PFSK-1 (cell line): ENCODE data around the gene CLDN15.

Experiments
- FOXP2 ChIP-seq: optimal IDR thresholded peaks from 2 replicates; pipeline ENCODE3; 2011; ENCODE audit warnings: borderline replicate concordance, control low read depth, inconsistent platforms; ENCODE audit not compliant: insufficient read depth; ENCODE audit errors: extremely low read length, extremely low read depth
- POLR2AphosphoS5 ChIP-seq: IDR thresholded peaks from 2 replicates; pipeline ENCODE4 v1.6.1; 2012; ENCODE audit warnings: low read depth, mild to moderate bottlenecking, control low read depth, low read length, moderate library complexity
- SIN3A ChIP-seq: IDR thresholded peaks from 2 replicates; pipeline ENCODE4 v1.6.1; 2012; ENCODE audit warnings: mild to moderate bottlenecking, low read length, moderate library complexity, borderline replicate concordance; ENCODE audit not compliant: insufficient read depth
- TAF1 ChIP-seq: IDR thresholded peaks from 2 replicates; pipeline ENCODE4 v1.6.1; 2012; ENCODE audit warnings: low read length, control low read depth, borderline replicate concordance; ENCODE audit not compliant: insufficient read depth
- TF ChIP-seq, protein P1 (sequence below), 2 experiments: IDR thresholded peaks; 2 replicates each; pipeline versions ENCODE4 v1.6.1 to v1.8.0; 2011 to 2012; ENCODE audit warnings: low read depth in 2 of 2, low read length in 2 of 2, control low read depth in 1 of 2, inconsistent platforms in 1 of 2, mild to moderate bottlenecking in 1 of 2, moderate library complexity in 1 of 2; ENCODE audit not compliant: insufficient read depth in 1 of 2

The CLDN15 gene

GRCh38 chr7:101277155-101277554 lies 39.6 kb upstream of the CLDN15 start:
- TF ChIP-seq POLR2AphosphoS5 (no peak), FOXP2 (no peak), TAF1 (no peak), SIN3A (no peak)
- TF ChIP-seq, protein P1, sequence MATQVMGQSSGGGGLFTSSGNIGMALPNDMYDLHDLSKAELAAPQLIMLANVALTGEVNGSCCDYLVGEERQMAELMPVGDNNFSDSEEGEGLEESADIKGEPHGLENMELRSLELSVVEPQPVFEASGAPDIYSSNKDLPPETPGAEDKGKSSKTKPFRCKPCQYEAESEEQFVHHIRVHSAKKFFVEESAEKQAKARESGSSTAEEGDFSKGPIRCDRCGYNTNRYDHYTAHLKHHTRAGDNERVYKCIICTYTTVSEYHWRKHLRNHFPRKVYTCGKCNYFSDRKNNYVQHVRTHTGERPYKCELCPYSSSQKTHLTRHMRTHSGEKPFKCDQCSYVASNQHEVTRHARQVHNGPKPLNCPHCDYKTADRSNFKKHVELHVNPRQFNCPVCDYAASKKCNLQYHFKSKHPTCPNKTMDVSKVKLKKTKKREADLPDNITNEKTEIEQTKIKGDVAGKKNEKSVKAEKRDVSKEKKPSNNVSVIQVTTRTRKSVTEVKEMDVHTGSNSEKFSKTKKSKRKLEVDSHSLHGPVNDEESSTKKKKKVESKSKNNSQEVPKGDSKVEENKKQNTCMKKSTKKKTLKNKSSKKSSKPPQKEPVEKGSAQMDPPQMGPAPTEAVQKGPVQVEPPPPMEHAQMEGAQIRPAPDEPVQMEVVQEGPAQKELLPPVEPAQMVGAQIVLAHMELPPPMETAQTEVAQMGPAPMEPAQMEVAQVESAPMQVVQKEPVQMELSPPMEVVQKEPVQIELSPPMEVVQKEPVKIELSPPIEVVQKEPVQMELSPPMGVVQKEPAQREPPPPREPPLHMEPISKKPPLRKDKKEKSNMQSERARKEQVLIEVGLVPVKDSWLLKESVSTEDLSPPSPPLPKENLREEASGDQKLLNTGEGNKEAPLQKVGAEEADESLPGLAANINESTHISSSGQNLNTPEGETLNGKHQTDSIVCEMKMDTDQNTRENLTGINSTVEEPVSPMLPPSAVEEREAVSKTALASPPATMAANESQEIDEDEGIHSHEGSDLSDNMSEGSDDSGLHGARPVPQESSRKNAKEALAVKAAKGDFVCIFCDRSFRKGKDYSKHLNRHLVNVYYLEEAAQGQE (IDR thresholded peaks at IDR 0.05; ENCODE audit: insufficient read depth in 1 of 2, low read depth in 2 of 2, low read length in 2 of 2), result no peak

- TF ChIP-seq POLR2AphosphoS5 (no peak), TAF1 (no peak), SIN3A (no peak), FOXP2 (no peak)
- TF ChIP-seq, protein P1 (IDR thresholded peaks at IDR 0.05; ENCODE audit: insufficient read depth in 1 of 2, low read depth in 2 of 2, low read length in 2 of 2), result no peak
These were observed 35.6 kb upstream of the CLDN15 start for GRCh38 chr7:101273206-101273605.

DNA sequence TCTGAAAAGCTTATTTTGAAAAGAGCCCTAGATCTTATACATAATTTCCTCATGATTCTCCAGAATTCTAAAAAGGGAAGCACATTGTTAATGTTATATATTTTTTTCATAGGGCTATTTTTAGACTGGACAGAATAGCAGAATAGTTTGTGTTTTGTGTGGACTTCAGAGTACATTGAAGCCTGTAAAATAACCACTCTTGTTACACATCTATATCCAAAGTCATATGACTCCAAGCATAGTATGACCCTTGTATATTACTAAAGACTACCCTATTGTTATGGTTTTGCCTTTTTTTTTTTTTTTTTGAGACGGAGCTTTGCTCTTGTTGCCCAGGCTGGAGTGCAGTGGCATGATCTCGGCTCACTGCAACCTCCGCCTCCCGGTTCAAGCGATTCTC lies 33.4 kb upstream of the CLDN15 start:
- no peak for TF ChIP-seq POLR2AphosphoS5
- TF ChIP-seq FOXP2, result no peak
- TF ChIP-seq, protein P1 (IDR thresholded peaks at IDR 0.05; ENCODE audit: insufficient read depth in 1 of 2, low read depth in 2 of 2, low read length in 2 of 2), result no peak
- TF ChIP-seq TAF1, result no peak
- no peak for TF ChIP-seq SIN3A

DNA sequence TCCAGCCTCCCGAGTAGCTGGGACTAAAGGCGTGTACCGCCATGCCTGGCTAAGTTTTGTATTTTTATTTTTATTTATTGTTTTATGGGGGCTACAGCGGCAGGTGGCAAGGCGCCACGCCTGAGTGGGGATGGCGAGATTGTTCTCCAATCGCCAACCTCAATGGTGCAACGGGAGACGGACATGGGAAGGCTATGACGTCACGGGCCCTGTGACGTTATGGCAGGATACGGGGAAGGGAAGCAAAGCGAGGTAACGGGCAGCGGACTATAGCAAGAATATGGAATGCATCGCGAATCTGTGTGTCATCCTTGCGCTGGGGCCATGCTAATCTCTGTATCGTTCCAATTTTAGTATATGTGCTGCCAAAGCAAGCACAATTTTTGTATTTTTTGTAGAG lies 32.1 kb upstream of the CLDN15 start:
- TF ChIP-seq TAF1 (no peak), SIN3A (no peak), FOXP2 (no peak), POLR2AphosphoS5 (no peak)
- TF ChIP-seq, protein P1 (IDR thresholded peaks at IDR 0.05; ENCODE audit: insufficient read depth in 1 of 2, low read depth in 2 of 2, low read length in 2 of 2), result no peak
